Measurements from ENCODE around the gene NUMA1. TPM values are rescaled to one million over a fixed set of nuclear protein-coding genes. Genes with fewer than 3 reads are reported as not detected.

NUMA1 gene
- total RNA-seq, 1 experiment from 2014 or later, result 145 TPM

GRCh38 chr11:72042064-72042745 is 38.1 kb downstream of the NUMA1 start:
- intact Hi-C loops (cut with micrococcal nuclease; ENCODE audit: unreplicated experiment) (no loop called here), in situ Hi-C loops (cut with HindIII; ENCODE audit: low pct_unique_long_range_greater_than_20kb, low sequenced_read_pairs) (no loop called here)
- ChIA-PET CTCF (no interaction called here), POLR2A (no interaction called here)
- peak overlapping the region; percentile 90 for H3K27ac ChIP-seq (ENCODE audit: low read length)
- H3K4me1 ChIP-seq (ENCODE audit: control insufficient read depth, insufficient read depth, low read length), result peaks cover 37% of the 10 kb centered on the region
- peak overlapping the region; percentile 59 to 72 for H3K4me3 ChIP-seq (ENCODE audit: low read depth in 2 of 2, low read length in 2 of 2)
- peak; percentile 29; the same call in 1 of the 2 replicates for ATAC-seq
- no peaks in the 10 kb centered on the region for H3K9me3 ChIP-seq (ENCODE audit: control insufficient read depth, insufficient read depth, low read depth, low read length)
- no peak for DNase-seq (ENCODE audit: low read depth, low spot score)
- no peaks in the 10 kb centered on the region for H3K27me3 ChIP-seq (ENCODE audit: control insufficient read depth, insufficient read depth, low read length)
- no TSS peak for BruUV-seq (replicated peaks)
- TF ChIP-seq, protein P1, sequence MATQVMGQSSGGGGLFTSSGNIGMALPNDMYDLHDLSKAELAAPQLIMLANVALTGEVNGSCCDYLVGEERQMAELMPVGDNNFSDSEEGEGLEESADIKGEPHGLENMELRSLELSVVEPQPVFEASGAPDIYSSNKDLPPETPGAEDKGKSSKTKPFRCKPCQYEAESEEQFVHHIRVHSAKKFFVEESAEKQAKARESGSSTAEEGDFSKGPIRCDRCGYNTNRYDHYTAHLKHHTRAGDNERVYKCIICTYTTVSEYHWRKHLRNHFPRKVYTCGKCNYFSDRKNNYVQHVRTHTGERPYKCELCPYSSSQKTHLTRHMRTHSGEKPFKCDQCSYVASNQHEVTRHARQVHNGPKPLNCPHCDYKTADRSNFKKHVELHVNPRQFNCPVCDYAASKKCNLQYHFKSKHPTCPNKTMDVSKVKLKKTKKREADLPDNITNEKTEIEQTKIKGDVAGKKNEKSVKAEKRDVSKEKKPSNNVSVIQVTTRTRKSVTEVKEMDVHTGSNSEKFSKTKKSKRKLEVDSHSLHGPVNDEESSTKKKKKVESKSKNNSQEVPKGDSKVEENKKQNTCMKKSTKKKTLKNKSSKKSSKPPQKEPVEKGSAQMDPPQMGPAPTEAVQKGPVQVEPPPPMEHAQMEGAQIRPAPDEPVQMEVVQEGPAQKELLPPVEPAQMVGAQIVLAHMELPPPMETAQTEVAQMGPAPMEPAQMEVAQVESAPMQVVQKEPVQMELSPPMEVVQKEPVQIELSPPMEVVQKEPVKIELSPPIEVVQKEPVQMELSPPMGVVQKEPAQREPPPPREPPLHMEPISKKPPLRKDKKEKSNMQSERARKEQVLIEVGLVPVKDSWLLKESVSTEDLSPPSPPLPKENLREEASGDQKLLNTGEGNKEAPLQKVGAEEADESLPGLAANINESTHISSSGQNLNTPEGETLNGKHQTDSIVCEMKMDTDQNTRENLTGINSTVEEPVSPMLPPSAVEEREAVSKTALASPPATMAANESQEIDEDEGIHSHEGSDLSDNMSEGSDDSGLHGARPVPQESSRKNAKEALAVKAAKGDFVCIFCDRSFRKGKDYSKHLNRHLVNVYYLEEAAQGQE (IDR thresholded peaks at IDR 0.05; ENCODE audit: insufficient read depth in 1 of 2, low read depth in 2 of 2, low read length in 1 of 2), result no peak
- TF ChIP-seq TCF7L2 (IDR thresholded peaks at IDR 0.05; ENCODE audit: low read depth, low read length) (no peak), POLR2AphosphoS5 (IDR thresholded peaks at IDR 0.05; ENCODE audit: low read depth, low read length) (no peak), SIN3A (IDR thresholded peaks at IDR 0.05; ENCODE audit: borderline replicate concordance, insufficient read depth, low read depth, low read length) (no peak)
- TF ChIP-seq, protein P2, sequence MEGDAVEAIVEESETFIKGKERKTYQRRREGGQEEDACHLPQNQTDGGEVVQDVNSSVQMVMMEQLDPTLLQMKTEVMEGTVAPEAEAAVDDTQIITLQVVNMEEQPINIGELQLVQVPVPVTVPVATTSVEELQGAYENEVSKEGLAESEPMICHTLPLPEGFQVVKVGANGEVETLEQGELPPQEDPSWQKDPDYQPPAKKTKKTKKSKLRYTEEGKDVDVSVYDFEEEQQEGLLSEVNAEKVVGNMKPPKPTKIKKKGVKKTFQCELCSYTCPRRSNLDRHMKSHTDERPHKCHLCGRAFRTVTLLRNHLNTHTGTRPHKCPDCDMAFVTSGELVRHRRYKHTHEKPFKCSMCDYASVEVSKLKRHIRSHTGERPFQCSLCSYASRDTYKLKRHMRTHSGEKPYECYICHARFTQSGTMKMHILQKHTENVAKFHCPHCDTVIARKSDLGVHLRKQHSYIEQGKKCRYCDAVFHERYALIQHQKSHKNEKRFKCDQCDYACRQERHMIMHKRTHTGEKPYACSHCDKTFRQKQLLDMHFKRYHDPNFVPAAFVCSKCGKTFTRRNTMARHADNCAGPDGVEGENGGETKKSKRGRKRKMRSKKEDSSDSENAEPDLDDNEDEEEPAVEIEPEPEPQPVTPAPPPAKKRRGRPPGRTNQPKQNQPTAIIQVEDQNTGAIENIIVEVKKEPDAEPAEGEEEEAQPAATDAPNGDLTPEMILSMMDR (IDR thresholded peaks at IDR 0.05), result no peak
- no peaks in the 10 kb centered on the region for H3K36me3 ChIP-seq (ENCODE audit: control insufficient read depth, insufficient read depth, low read length)

DNA sequence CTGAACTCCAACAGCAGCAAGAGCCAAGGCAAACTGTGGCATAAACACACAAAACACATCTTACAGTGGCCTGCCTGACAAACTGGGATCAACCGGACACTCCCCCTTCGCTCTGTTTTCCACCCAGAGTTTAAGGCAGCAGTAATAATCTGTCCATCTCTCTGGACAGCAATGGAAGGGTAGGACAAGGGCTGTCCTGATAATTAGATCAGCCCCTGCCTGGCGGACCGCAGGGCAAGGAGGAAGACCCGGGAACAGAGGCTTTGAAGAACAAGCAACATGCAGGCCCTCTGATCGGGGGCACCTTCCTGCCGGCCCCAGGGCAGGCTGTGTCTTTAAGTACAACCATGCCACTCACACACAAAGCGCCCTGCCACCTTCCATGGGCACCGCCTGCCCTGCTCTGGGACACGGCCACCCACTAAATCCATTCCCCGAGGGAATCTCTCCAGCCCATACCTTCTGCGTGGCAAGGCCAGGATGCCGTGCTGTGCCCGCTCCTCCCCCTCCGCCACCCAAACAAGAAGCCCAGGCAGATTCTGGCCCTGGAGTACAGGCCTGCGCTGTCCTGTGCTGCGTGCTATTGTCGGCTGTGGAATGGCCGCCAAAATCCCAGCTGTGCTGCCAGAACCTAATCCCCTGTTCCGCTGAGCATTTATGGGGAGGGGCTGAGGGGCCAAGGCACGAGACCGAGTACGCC is 38.8 kb downstream of the NUMA1 start:
- in situ Hi-C loops (cut with HindIII; ENCODE audit: low pct_unique_long_range_greater_than_20kb, low sequenced_read_pairs) (no loop called here), intact Hi-C loops (cut with micrococcal nuclease; ENCODE audit: unreplicated experiment) (no loop called here)
- ATAC-seq (peak; percentile 82), DNase-seq (ENCODE audit: low read depth, low spot score) (no peak)
- H3K36me3 ChIP-seq (ENCODE audit: control insufficient read depth, insufficient read depth, low read length), result no peaks in the 10 kb centered on the region
- no peaks in the 10 kb centered on the region for H3K9me3 ChIP-seq (ENCODE audit: control insufficient read depth, insufficient read depth, low read depth, low read length)
- POLR2A ChIA-PET, result no interaction called here
- H3K4me3 ChIP-seq (ENCODE audit: low read depth in 2 of 2, low read length in 2 of 2), result peak overlapping the region; percentile 59 to 72
- no peaks in the 10 kb centered on the region for H3K27me3 ChIP-seq (ENCODE audit: control insufficient read depth, insufficient read depth, low read length)
- H3K27ac ChIP-seq (ENCODE audit: low read length), result peak overlapping the region; percentile 90
- H3K4me1 ChIP-seq (ENCODE audit: control insufficient read depth, insufficient read depth, low read length), result peaks cover 37% of the 10 kb centered on the region
- TF ChIP-seq POLR2AphosphoS5 (IDR thresholded peaks at IDR 0.05; ENCODE audit: low read depth, low read length) (no peak; the same call in none of the 2 replicates), SIN3A (IDR thresholded peaks at IDR 0.05; ENCODE audit: borderline replicate concordance, insufficient read depth, low read depth, low read length) (0 out of 2 replicates have a peak, but pooled peaks have one; percentile 20), TCF7L2 (IDR thresholded peaks at IDR 0.05; ENCODE audit: low read depth, low read length) (0 out of 2 replicates have a peak, but pooled peaks have one; percentile 22)
- TF ChIP-seq, protein P2 (IDR thresholded peaks at IDR 0.05), result no peak
- TF ChIP-seq, protein P1 (IDR thresholded peaks at IDR 0.05; ENCODE audit: insufficient read depth in 1 of 2, low read depth in 2 of 2, low read length in 1 of 2), result no peak
- CTCF ChIA-PET, result interaction anchor here (0.7 to 1.4 kb wide), 2 partner anchors 16 to 34 kb away, joined by 3 to 8 read pairs; no protein-coding TSS in a partner anchor
- no TSS peak for BruUV-seq (replicated peaks)
